ENCODE data around the gene OR5H2. TPM values are rescaled to one million over a fixed set of nuclear protein-coding genes. Genes with fewer than 3 reads are reported as not detected.

OR5H2 gene
- total and polyA plus RNA-seq, 7 donors, result not detected

- DNase-seq, result no peak
- intact Hi-C loops (cut with DNase I), result no loop called here
- no peak overlapping the region for H3K27ac ChIP-seq
- H3K36me3 ChIP-seq, result no peaks in the 10 kb centered on the region
- 85 to 86% methylated on average over 3 of the region's 3 CpGs for WGBS, 2 donors
- H3K4me3 ChIP-seq, result no peak overlapping the region
- no peak for TF ChIP-seq POLR2A (IDR thresholded peaks at IDR 0.05)
- TF ChIP-seq EP300 (IDR thresholded peaks at IDR 0.05), result no peak
- no peak for TF ChIP-seq CTCF (IDR thresholded peaks at IDR 0.05)
- no peak for TF ChIP-seq POLR2AphosphoS5 (IDR thresholded peaks at IDR 0.05)
- no peaks in the 10 kb centered on the region for H3K27me3 ChIP-seq
- H3K9me3 ChIP-seq, result peaks cover 0 to 7% (median 3%) of the 10 kb centered on the region in 4 donors
- peaks cover 0 to 2% (median 0%) of the 10 kb centered on the region in 4 donors for H3K4me1 ChIP-seq
Measured at GRCh38 chr3:98269846-98270245, 12.5 kb upstream of the OR5H2 start.

GRCh38 chr3:98272126-98272525 lies 10.2 kb upstream of the OR5H2 start:
- Histone ChIP-seq H3K36me3 (no peaks in the 10 kb centered on the region), H3K27me3 (no peaks in the 10 kb centered on the region), H3K27ac (no peak overlapping the region), H3K4me3 (no peak overlapping the region), H3K9me3 (peaks cover 0 to 7% (median 3%) of the 10 kb centered on the region in 4 donors), H3K4me1 (no peaks in the 10 kb centered on the region)
- intact Hi-C loops (cut with DNase I), result no loop called here
- TF ChIP-seq EP300 (IDR thresholded peaks at IDR 0.05) (no peak), CTCF (IDR thresholded peaks at IDR 0.05) (no peak), POLR2A (IDR thresholded peaks at IDR 0.05) (no peak), POLR2AphosphoS5 (IDR thresholded peaks at IDR 0.05) (no peak)
- 77 to 91% methylated on average over 3 of the region's 3 CpGs for WGBS, 2 donors
- no peak for DNase-seq

GRCh38 chr3:98274914-98275313 lies 7.4 kb upstream of the OR5H2 start:
- no peak for DNase-seq
- Histone ChIP-seq H3K27ac (no peak overlapping the region), H3K4me1 (no peaks in the 10 kb centered on the region), H3K9me3 (peaks cover 0 to 7% (median 3%) of the 10 kb centered on the region in 4 donors), H3K27me3 (no peaks in the 10 kb centered on the region), H3K36me3 (no peaks in the 10 kb centered on the region), H3K4me3 (no peak overlapping the region)
- intact Hi-C loops (cut with DNase I), result no loop called here
- TF ChIP-seq POLR2AphosphoS5 (IDR thresholded peaks at IDR 0.05), result no peak
- WGBS, 2 donors, result 82 to 84% methylated on average over 3 of the region's 3 CpGs

GRCh38 chr3:98290916-98291315 lies 8.6 kb downstream of the OR5H2 start:
- Histone ChIP-seq H3K27ac (no peak overlapping the region), H3K4me3 (no peak overlapping the region), H3K27me3 (no peaks in the 10 kb centered on the region), H3K36me3 (no peaks in the 10 kb centered on the region), H3K9me3 (no peaks in the 10 kb centered on the region), H3K4me1 (no peaks in the 10 kb centered on the region)
- TF ChIP-seq CTCF (IDR thresholded peaks at IDR 0.05) (no peak), EP300 (IDR thresholded peaks at IDR 0.05) (no peak), POLR2A (IDR thresholded peaks at IDR 0.05) (no peak), POLR2AphosphoS5 (IDR thresholded peaks at IDR 0.05) (no peak)
- intact Hi-C loops (cut with DNase I), result no loop called here
- DNase-seq, result no peak
- WGBS, 2 donors, result 33 to 74% methylated on average over 1 of the region's 1 CpG

- Histone ChIP-seq H3K27me3 (no peaks in the 10 kb centered on the region), H3K4me3 (no peak overlapping the region), H3K27ac (no peak overlapping the region), H3K36me3 (no peaks in the 10 kb centered on the region), H3K9me3 (no peaks in the 10 kb centered on the region), H3K4me1 (no peaks in the 10 kb centered on the region)
- TF ChIP-seq POLR2AphosphoS5 (IDR thresholded peaks at IDR 0.05) (no peak), EP300 (IDR thresholded peaks at IDR 0.05) (no peak), POLR2A (IDR thresholded peaks at IDR 0.05) (no peak), CTCF (IDR thresholded peaks at IDR 0.05) (no peak)
- DNase-seq, result no peak
- WGBS, 2 donors, result 77% methylated on average over 10 of the region's 10 CpGs
- intact Hi-C loops (cut with DNase I), result no loop called here
Measured at GRCh38 chr3:98291332-98291957, 9.1 kb downstream of the OR5H2 start.
